Measurements from ENCODE around the gene GCH1.

The GCH1 gene

GRCh38 chr14:54857830-54858269 is 44.8 kb downstream of the GCH1 start:
- no peak for DNase-seq

DNA sequence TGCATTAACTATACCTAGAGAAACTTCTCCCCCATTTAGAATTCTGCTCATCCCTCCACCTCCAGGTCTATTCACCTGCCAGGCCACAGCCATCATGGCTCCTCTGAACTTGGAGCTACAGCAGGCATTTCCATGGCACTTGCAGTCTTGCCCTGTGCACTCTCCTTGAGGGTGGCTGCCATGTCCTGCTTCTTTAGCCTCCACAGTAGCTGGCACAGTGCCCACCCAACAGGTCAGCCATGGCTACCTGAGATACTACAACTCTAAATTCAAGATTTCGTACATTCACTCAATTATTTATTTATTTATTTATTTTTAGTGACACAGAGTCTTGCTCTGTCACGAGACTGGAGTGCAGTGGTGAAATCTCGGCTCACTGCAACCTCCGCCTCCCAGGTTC is 46.5 kb downstream of the GCH1 start:
- DNase-seq: no peak

- DNase-seq: no peak
These were observed 48.4 kb downstream of the GCH1 start for GRCh38 chr14:54854181-54854580.

- DNase-seq: no peak
These were observed 49.3 kb downstream of the GCH1 start for GRCh38 chr14:54853339-54853738.

- DNase-seq: no peak
These were observed 50.4 kb downstream of the GCH1 start for GRCh38 chr14:54852215-54852614.

DNA sequence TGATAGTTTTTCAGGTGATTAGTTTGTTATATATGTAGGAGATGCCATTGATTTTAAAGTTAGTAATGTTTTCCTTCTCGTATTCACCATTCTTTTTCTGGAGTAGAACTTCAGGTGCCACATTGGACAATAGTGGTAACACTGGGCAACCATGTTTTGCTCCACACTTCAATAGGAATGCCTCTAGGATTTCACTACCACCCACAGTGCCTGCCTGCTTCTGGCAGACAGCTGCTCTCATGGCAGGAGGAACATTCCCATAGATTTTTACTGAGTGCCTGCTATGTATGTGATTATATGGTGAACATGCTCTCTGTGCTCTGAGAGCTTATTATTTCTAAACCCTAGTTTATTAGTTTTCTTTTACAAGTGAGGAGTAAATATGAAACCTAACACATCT is 53.7 kb downstream of the GCH1 start:
- no peak for DNase-seq

GRCh38 chr14:54845641-54846040 is 57.0 kb downstream of the GCH1 start:
- no peak for DNase-seq

GRCh38 chr14:54844479-54844878 is 58.1 kb downstream of the GCH1 start:
- no peak for DNase-seq

- no peak for DNase-seq
These were observed 61.8 kb downstream of the GCH1 start for GRCh38 chr14:54840798-54841197.

DNA sequence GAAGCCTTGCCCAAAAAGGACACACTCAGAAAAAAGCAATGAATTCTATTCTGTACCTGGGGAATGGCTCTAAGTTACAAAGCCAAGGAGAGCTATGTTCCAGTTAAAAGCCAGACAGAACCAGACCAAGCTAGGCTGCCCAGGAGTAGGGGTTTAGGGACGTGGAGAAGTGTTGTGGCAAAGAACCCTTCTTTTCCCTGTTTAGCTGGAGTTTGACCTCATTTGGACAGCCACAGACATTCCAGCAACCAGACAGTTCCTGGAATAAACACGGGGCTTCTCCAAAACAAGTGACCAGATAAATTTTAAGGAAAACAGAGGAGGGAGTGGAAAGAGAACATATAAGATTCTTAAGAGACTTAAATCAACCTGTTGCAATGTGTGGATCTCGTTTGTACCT is 62.3 kb downstream of the GCH1 start:
- DNase-seq: no peak

GRCh38 chr14:54839701-54840119 is 62.9 kb downstream of the GCH1 start:
- DNase-seq: no peak

- DNase-seq: no peak
These were observed 63.6 kb downstream of the GCH1 start for GRCh38 chr14:54838931-54839512.

GRCh38 chr14:54837508-54838149 is 65.0 kb downstream of the GCH1 start:
- no peak for DNase-seq

DNA sequence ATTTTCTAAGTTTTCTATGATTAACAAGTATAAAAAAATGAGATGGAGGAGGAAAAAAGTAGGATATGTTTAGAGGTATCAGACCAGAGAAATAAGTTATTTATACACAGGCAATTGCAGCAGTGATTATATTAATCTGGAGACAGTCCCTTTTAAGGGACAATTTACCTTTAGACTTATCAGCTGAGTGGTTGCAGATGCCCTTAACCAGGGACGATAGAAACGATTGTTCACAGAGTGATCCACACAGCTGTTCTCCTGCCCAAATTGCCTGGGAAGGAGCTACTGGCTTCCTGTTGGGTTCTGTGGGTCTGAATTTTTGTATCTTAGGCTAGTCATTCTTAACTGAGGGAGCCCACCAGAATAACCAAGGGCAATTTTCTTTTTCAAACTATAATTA is 66.4 kb downstream of the GCH1 start:
- DNase-seq: no peak

DNA sequence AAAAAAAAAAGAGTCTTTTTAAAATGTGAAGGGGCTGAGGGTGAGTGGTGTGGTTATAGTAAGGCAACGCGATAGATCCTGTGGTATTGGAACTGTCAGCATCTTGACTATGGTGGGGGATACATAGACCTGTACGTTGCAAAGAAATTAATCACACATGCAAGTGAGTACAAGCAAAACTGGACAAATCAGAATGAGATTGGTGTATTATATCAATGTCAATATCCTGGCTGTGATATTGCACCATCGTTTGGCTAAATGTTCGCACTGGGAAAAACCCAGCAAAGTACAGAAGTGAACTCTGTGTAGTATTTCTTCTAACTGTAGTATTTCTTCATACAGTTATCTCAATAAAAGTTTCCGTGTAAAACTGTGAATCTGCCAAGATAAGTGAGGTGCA is 67.9 kb downstream of the GCH1 start:
- DNase-seq: no peak

DNA sequence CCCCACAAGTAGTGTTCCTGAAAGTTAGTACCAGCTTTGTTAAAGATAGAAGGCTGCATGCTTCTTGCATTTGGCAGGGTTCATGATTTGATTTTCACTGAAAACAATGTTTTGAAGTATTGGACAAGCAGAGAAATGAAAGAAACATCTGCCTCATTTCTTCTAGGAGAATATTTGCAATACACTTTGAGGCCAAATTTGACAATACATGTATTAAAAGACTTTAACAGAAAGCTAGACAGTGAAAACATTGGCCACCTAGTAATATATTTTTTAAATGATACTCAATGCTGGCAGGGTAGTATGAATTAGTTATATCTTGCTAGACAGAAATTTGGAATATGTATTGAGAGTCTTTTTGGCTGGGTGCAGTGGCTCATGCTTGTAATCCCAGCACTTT is 68.5 kb downstream of the GCH1 start:
- no peak for DNase-seq

- DNase-seq: no peak
These were observed 72.0 kb downstream of the GCH1 start for GRCh38 chr14:54830650-54831049.

DNA sequence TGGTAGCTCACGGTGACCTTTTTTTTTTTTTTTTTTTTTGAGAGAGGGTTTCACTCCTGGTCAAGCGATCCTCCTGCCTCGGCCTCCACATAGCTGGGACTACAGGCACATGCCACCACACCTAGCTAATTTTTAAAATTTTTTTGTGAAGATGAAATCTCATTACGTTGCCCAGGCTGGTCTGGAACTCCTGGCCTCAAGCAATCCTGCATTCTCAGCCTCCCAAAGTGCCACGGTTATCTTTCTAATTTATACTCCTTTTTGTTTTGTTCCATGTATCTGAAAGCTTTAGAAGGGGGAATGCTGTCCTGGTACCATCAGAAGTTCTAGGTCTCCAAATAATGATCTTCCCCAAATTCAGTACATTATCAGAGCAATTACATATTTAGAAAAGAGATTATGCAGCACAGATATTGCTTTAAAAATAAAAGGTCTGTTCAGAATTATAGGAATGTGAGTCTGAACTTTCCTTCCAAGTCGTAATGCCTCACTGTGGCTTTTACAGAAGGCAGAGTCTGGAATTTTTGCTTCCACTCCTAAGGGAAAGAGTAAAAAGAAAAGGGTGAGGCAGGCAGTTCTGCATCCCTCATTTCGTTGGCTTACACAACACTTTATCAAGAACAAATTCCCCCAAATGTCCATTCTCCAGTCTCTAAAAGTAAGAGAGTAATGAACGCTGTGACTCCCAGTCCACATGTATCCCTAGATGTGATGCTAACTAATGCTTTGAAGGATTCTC is 73.0 kb downstream of the GCH1 start:
- DNase-seq: no peak

GRCh38 chr14:54828037-54828436 is 74.6 kb downstream of the GCH1 start:
- no peak for DNase-seq

DNA sequence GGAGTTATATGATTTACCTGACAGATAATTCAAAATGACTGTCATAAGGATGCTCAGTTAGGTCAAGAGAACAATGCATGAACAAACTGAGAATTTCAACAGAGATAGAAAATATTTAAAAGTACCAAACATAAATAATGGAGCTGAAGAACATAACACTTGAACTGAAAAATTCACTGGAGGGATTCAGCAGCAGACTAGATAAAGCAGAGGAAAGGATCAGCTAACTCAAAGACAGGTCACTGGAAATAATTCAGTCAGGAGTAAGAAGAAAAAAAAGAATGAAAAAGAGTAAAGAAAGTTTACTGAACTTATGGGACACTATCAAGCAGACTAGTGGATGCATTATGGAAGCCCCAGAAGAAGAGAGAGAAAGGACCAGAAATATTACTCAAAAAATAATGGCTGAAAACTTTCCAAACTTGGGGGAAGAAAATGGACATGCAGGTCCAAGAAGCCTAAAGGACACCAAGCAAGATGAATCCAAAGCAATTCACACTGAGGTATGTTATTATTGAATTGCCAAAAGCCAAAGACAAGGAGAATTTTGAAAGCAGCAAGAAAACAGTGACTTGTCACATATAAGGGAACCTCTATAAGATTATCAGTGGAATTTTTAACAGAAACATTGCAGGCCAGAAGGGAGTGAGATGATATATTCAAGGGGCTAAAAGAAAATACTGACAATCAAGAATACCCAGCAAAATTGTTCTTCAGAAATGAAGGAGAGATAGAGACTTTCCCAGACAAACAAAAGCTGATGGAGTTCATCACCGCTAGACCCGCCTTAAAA is 78.7 kb downstream of the GCH1 start:
- no peak for DNase-seq

- no peak for DNase-seq
These were observed 79.9 kb downstream of the GCH1 start for GRCh38 chr14:54822685-54823084.

- peak; percentile 90 for DNase-seq
These were observed 84.2 kb downstream of the GCH1 start for GRCh38 chr14:54818201-54819133.

All from NCI-H1092 (cell line).